ENCODE measurements around the gene CNTNAP2. TPM values are rescaled to one million over a fixed set of nuclear protein-coding genes. Genes with fewer than 3 reads are reported as not detected.

Gene CNTNAP2
- total and polyA plus RNA-seq, 2 of the 8 experiments (the other 6 are each of a cell fraction or from before 2014, with no cell fraction given), result 27.9 to 71.0 TPM

DNA sequence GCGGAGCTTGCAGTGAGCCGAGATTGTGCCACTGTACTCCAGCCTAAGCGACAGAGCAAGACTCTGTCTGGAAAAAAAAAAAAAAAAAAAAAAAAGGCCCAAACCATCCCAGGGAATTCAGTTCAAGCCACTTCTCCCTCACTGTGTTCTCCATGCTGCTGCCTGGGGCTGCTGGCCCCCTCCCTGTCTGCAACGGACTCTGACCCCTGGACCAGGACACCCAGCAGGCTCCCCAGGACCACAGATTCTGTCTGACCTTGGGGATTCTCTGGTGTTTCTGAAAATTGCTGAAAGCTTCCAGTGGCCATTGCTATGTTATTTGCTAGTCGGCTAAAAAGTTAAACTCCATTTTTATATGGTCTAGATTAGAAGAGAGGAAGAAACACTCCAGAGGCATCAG is 2212.3 kb downstream of the CNTNAP2 start (continued):
- TF ChIP-seq, protein P1, sequence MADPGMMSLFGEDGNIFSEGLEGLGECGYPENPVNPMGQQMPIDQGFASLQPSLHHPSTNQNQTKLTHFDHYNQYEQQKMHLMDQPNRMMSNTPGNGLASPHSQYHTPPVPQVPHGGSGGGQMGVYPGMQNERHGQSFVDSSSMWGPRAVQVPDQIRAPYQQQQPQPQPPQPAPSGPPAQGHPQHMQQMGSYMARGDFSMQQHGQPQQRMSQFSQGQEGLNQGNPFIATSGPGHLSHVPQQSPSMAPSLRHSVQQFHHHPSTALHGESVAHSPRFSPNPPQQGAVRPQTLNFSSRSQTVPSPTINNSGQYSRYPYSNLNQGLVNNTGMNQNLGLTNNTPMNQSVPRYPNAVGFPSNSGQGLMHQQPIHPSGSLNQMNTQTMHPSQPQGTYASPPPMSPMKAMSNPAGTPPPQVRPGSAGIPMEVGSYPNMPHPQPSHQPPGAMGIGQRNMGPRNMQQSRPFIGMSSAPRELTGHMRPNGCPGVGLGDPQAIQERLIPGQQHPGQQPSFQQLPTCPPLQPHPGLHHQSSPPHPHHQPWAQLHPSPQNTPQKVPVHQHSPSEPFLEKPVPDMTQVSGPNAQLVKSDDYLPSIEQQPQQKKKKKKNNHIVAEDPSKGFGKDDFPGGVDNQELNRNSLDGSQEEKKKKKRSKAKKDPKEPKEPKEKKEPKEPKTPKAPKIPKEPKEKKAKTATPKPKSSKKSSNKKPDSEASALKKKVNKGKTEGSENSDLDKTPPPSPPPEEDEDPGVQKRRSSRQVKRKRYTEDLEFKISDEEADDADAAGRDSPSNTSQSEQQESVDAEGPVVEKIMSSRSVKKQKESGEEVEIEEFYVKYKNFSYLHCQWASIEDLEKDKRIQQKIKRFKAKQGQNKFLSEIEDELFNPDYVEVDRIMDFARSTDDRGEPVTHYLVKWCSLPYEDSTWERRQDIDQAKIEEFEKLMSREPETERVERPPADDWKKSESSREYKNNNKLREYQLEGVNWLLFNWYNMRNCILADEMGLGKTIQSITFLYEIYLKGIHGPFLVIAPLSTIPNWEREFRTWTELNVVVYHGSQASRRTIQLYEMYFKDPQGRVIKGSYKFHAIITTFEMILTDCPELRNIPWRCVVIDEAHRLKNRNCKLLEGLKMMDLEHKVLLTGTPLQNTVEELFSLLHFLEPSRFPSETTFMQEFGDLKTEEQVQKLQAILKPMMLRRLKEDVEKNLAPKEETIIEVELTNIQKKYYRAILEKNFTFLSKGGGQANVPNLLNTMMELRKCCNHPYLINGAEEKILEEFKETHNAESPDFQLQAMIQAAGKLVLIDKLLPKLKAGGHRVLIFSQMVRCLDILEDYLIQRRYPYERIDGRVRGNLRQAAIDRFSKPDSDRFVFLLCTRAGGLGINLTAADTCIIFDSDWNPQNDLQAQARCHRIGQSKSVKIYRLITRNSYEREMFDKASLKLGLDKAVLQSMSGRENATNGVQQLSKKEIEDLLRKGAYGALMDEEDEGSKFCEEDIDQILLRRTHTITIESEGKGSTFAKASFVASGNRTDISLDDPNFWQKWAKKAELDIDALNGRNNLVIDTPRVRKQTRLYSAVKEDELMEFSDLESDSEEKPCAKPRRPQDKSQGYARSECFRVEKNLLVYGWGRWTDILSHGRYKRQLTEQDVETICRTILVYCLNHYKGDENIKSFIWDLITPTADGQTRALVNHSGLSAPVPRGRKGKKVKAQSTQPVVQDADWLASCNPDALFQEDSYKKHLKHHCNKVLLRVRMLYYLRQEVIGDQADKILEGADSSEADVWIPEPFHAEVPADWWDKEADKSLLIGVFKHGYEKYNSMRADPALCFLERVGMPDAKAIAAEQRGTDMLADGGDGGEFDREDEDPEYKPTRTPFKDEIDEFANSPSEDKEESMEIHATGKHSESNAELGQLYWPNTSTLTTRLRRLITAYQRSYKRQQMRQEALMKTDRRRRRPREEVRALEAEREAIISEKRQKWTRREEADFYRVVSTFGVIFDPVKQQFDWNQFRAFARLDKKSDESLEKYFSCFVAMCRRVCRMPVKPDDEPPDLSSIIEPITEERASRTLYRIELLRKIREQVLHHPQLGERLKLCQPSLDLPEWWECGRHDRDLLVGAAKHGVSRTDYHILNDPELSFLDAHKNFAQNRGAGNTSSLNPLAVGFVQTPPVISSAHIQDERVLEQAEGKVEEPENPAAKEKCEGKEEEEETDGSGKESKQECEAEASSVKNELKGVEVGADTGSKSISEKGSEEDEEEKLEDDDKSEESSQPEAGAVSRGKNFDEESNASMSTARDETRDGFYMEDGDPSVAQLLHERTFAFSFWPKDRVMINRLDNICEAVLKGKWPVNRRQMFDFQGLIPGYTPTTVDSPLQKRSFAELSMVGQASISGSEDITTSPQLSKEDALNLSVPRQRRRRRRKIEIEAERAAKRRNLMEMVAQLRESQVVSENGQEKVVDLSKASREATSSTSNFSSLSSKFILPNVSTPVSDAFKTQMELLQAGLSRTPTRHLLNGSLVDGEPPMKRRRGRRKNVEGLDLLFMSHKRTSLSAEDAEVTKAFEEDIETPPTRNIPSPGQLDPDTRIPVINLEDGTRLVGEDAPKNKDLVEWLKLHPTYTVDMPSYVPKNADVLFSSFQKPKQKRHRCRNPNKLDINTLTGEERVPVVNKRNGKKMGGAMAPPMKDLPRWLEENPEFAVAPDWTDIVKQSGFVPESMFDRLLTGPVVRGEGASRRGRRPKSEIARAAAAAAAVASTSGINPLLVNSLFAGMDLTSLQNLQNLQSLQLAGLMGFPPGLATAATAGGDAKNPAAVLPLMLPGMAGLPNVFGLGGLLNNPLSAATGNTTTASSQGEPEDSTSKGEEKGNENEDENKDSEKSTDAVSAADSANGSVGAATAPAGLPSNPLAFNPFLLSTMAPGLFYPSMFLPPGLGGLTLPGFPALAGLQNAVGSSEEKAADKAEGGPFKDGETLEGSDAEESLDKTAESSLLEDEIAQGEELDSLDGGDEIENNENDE (IDR thresholded peaks at IDR 0.05; ENCODE audit: insufficient replicate concordance, low read length), result no peak
- no peak for TF ChIP-seq CHD1 (IDR thresholded peaks at IDR 0.05; ENCODE audit: low read depth, low read length)
- no peak for TF ChIP-seq BACH1 (IDR thresholded peaks at IDR 0.05; ENCODE audit: low read length)
